Osteocyte (in vitro differentiated cells): ENCODE data around the gene MYO6. TPM values are rescaled to one million over a fixed set of nuclear protein-coding genes. Genes with fewer than 3 reads are reported as not detected.

Experiments
- DNase-seq: peaks from one replicate; pipeline ENCODE4 v3.0.0; 2021; ENCODE audit warnings: mixed read lengths; ENCODE audit not compliant: unreplicated experiment; ENCODE audit errors: extremely low spot score
- H3K27ac Mint-ChIP-seq: one replicate; pipeline ENCODE4 v1.8.0; 2021; ENCODE audit warnings: mild to moderate bottlenecking, mixed read lengths; ENCODE audit not compliant: unreplicated experiment
- H3K27me3 Mint-ChIP-seq: one replicate; pipeline ENCODE4 v1.8.0; 2021; ENCODE audit warnings: mixed read lengths; ENCODE audit not compliant: unreplicated experiment
- H3K36me3 Mint-ChIP-seq: one replicate; pipeline ENCODE4 v1.8.0; 2021; ENCODE audit warnings: mixed read lengths; ENCODE audit not compliant: unreplicated experiment
- H3K4me1 Mint-ChIP-seq: one replicate; pipeline ENCODE4 v1.8.0; 2021; ENCODE audit warnings: mixed read lengths; ENCODE audit not compliant: unreplicated experiment
- H3K4me3 Mint-ChIP-seq: one replicate; pipeline ENCODE4 v1.8.0; 2021; ENCODE audit warnings: mild to moderate bottlenecking, moderate library complexity, mixed read lengths; ENCODE audit not compliant: unreplicated experiment
- H3K9me3 Mint-ChIP-seq: one replicate; pipeline ENCODE4 v1.8.0; 2021; ENCODE audit warnings: mixed read lengths; ENCODE audit not compliant: unreplicated experiment
- total RNA-seq: library from RNA; stranded (reverse); gene quantifications from 2 replicates; pipeline ENCODE4 v1.2.1, GENCODE V29; 2021
- TF ChIP-seq, protein P1 (sequence below): fragments of 200-600 bp; sonication (generic); IDR thresholded peaks from 2 replicates; pipeline ENCODE4 v1.5.0; 2021; ENCODE audit warnings: antibody characterized with exemption, mild to moderate bottlenecking, moderate library complexity

The MYO6 gene
- total RNA-seq, 1 donor from 2014 or later, result 61.6 TPM

GRCh38 chr6:75870389-75870788, 121.3 kb downstream of the MYO6 start:
- H3K27me3 Mint-ChIP-seq, result no peaks in the 10 kb centered on the region
- no peaks in the 10 kb centered on the region for H3K9me3 Mint-ChIP-seq
- H3K4me1 Mint-ChIP-seq, result peaks cover 9% of the 10 kb centered on the region
- TF ChIP-seq, protein P1, sequence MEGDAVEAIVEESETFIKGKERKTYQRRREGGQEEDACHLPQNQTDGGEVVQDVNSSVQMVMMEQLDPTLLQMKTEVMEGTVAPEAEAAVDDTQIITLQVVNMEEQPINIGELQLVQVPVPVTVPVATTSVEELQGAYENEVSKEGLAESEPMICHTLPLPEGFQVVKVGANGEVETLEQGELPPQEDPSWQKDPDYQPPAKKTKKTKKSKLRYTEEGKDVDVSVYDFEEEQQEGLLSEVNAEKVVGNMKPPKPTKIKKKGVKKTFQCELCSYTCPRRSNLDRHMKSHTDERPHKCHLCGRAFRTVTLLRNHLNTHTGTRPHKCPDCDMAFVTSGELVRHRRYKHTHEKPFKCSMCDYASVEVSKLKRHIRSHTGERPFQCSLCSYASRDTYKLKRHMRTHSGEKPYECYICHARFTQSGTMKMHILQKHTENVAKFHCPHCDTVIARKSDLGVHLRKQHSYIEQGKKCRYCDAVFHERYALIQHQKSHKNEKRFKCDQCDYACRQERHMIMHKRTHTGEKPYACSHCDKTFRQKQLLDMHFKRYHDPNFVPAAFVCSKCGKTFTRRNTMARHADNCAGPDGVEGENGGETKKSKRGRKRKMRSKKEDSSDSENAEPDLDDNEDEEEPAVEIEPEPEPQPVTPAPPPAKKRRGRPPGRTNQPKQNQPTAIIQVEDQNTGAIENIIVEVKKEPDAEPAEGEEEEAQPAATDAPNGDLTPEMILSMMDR, result no peak
- H3K27ac Mint-ChIP-seq, result peak overlapping the region; percentile 58
- no peak for DNase-seq
- H3K36me3 Mint-ChIP-seq, result peaks cover 39% of the 10 kb centered on the region
- H3K4me3 Mint-ChIP-seq, result no peak overlapping the region

DNA sequence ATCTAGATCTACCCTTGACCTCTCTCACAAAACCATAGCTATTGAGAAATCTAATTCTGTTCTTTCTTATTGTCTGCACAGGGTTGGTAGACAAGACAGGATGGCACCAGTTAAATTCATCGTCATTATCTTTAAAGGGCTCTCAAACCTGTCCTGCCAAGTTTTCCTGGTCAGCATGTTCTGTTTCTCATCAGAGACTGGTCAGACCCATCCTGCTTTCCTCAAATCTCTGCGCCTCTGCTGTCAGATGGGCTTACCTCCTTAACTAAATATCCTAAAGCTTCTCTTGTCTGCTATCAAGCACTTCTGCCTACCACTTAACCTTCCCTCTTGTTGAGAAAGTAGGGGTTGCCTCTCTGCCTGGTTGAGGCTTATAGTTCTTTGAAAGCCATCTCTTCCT, 125.2 kb downstream of the MYO6 start:
- Mint-ChIP-seq H3K9me3 (no peaks in the 10 kb centered on the region), H3K4me3 (no peak overlapping the region), H3K36me3 (peaks cover 40% of the 10 kb centered on the region), H3K27ac (no peak overlapping the region), H3K4me1 (peaks cover 9% of the 10 kb centered on the region), H3K27me3 (no peaks in the 10 kb centered on the region)
- TF ChIP-seq, protein P1, result no peak
- DNase-seq, result no peak

GRCh38 chr6:75876152-75876551, 127.1 kb downstream of the MYO6 start:
- no peak overlapping the region for H3K4me3 Mint-ChIP-seq
- H3K4me1 Mint-ChIP-seq, result peaks cover 2% of the 10 kb centered on the region
- no peaks in the 10 kb centered on the region for H3K9me3 Mint-ChIP-seq
- H3K27ac Mint-ChIP-seq, result no peak overlapping the region
- TF ChIP-seq, protein P1, result no peak
- peaks cover 46% of the 10 kb centered on the region for H3K36me3 Mint-ChIP-seq
- H3K27me3 Mint-ChIP-seq, result no peaks in the 10 kb centered on the region
- DNase-seq, result no peak

- no peaks in the 10 kb centered on the region for H3K9me3 Mint-ChIP-seq
- DNase-seq, result no peak
- peaks cover 46% of the 10 kb centered on the region for H3K36me3 Mint-ChIP-seq
- no peaks in the 10 kb centered on the region for H3K27me3 Mint-ChIP-seq
- TF ChIP-seq, protein P1, result no peak
- H3K4me1 Mint-ChIP-seq, result peaks cover 2% of the 10 kb centered on the region
- no peak overlapping the region for H3K4me3 Mint-ChIP-seq
- no peak overlapping the region for H3K27ac Mint-ChIP-seq
Measured at GRCh38 chr6:75880305-75880704, 131.3 kb downstream of the MYO6 start.

- Mint-ChIP-seq H3K36me3 (peaks cover 37% of the 10 kb centered on the region), H3K27ac (no peak overlapping the region), H3K27me3 (no peaks in the 10 kb centered on the region), H3K4me1 (peaks cover 2% of the 10 kb centered on the region), H3K9me3 (no peaks in the 10 kb centered on the region), H3K4me3 (no peak overlapping the region)
- TF ChIP-seq, protein P1, result no peak
- no peak for DNase-seq
Measured at GRCh38 chr6:75882734-75883133, 133.7 kb downstream of the MYO6 start.
